HG03457 (cell line): ENCODE results near the gene CAMK4.

Experiments
- ATAC-seq: cut with Tn5 transposase; IDR thresholded peaks from one replicate; pipeline ENCODE4 v1.9.1; 2021; ENCODE audit warnings: moderate number of reproducible peaks; ENCODE audit not compliant: unreplicated experiment

CAMK4 gene

DNA sequence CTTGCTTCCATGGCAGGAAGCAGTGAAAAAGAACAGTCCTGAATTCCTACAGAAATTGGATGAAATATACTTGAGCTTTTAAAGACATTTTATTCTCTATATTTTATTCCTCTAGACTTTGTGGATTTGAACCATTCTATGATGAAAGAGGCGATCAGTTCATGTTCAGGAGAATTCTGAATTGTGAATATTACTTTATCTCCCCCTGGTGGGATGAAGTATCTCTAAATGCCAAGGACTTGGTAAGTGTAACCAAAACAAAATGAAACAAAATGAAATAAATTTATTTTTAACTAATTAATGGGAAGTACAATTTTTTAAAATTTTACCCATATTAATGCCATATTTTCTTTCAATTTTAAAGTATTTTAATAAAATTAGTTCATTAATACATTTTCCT, 254.1 kb downstream of the CAMK4 start:
- ATAC-seq = no peak

DNA sequence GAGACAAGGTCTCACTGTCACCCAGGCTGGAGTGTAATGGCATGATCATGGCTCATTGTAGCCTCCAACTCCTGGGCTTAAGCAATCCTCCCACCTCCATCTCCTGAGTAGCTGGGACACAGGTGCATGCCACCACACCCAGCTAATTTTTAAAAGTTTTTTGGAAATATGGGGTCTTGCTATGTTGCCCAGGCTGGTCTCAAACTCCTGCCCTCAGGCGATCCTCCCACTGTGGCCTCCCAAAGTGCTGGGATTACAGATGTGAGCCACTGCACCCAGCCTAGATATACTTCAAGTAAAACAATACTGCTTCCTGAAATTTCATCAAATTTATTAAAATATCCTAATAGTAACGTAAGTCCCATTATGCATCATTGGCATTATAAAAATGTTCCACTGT, 254.7 kb downstream of the CAMK4 start:
- ATAC-seq = no peak

DNA sequence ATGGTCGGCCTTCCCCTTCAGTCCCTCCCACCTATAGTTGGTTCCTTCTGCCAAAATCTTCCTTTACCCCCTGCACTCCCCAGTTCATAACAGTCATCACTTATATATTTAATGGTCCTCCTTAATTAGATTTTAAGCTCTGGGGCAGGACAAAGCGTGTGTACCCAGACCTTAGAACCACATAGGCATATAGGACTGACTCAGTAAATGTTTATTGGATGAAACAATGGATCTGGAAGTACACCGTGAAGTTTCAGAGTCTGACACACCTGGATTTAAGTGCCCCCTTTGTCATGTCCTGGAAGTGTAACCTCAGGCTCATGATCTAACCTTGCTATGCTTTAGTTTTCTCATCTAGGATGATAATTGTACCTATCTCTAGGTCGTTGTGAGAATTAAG, 256.2 kb downstream of the CAMK4 start:
- no peak for ATAC-seq

- ATAC-seq = no peak
Measured at GRCh38 chr5:111486055-111486454, 261.9 kb downstream of the CAMK4 start.

DNA sequence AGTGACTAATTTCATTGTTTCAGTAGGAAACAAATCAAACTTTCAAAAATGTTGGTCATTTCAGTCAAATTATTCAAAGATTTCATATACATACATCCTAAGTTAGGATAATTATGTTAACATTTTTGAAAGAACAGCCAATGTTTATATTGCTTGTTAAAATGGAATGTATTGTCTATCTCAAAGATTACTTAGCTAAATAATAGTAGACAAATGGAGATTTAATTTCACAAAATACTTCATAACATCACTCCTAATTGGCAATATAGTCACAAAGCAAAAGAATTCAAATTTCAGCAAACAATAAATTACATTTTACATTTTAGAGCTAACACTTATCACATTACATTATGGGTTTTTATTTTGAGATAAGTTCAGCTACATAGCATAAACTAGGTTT, 262.7 kb downstream of the CAMK4 start:
- no peak for ATAC-seq

DNA sequence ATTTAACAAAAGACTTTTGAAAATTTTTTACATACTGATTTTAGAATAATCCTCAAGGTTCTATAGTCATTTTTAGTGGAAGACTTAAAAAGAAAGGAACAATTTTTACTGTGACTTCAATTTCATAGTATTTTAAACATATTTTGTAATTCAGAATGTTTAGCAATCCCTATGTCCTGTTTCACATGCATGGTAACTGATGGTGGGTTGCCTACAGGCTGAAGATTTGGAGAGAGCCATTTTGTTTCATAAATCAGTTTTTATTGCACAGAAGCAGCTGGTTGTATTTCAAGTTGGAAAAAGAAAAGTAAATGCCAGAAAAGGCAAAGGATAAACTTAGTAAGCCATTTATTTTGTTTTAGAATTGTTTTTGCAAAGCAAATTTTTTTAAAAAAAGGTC, 264.2 kb downstream of the CAMK4 start:
- no peak for ATAC-seq

- no peak for ATAC-seq
Measured at GRCh38 chr5:111493031-111493430, 268.8 kb downstream of the CAMK4 start.

DNA sequence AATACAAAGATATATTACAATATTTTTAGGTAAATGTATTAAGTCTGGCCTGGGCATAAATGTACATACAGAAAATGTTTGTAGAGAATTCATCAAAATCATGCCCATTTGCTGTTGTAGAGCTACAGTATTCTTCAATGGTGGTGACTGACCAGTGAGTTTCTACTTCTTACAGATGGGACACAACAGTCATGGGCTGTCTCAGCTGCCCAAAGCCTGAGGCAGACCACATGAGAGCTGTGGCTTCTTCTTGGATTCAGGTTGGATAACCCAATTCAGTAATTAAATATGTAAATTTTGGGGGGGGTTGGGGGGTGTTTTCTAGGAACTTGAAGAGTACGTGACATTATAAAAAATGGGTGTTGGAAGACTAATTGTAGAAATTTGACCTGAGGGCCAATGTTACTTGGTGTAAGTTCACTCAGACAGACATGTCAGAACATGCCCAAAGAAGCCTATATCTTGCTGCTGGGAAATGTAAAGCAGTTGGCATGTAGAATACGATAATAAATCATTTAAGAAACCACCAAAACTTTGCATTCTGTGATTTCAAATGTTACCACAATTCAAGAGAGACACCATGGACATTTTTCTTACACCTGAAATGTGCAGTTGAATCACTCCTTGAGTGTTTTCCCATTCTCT, 270.3 kb downstream of the CAMK4 start:
- no peak for ATAC-seq

DNA sequence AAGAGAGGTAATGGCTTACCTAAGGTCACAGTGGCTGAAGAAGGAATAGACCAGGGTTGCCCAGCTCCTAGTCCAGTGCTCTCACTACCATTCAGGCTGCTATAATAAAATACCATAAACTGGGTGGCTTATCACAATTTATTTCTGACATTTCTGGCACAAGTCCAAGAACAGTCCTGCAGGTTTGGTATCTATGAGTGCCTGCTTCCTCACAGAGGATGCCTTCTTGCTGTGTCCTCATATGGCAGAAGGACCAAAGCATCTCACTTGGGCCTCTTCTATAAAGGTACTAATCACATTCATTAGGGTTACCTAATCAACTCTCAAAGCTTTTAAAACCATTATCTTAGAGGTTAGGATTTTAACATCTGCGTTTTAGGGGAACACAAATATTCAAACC, 271.0 kb downstream of the CAMK4 start:
- ATAC-seq = no peak

- no peak for ATAC-seq
Measured at GRCh38 chr5:111498346-111498745, 274.2 kb downstream of the CAMK4 start.

DNA sequence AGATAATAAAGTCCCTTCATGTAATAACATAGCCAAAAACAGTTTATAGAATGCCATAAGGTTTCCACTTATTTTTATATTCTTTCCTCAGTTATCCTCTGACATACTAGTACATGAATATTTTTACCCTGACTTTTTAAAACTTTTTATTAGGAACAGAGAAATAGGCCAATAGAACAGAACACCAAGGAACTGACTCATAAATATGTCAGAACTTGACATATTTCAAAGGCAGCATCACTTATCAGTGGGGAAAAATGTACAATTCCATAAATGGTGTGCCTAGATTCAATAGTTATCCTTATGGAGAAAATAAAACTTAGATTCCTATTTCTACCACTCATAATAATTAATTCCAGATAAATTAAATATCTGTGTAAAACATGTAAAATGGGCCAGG, 278.8 kb downstream of the CAMK4 start:
- no peak for ATAC-seq

DNA sequence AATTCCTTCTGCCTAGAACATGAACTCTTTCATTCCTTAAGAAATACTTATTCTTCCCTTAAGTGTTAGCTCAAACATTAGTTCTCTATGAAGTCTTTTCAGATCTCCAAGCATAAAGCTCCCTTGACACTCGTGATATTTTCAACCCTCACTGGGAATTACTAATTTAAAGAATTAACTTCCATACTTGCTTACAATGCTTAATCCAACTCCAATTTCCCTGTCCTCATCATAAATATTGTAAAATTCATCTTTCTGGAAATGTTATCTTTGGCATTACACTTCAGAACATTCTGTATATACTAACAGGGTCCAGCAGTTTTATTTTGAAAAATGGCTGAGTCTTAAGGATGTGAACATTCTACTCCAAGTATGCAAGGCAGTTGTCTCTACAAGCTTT, 280.9 kb downstream of the CAMK4 start:
- no peak for ATAC-seq

- no peak for ATAC-seq
Measured at GRCh38 chr5:111507276-111507675, 283.1 kb downstream of the CAMK4 start.

DNA sequence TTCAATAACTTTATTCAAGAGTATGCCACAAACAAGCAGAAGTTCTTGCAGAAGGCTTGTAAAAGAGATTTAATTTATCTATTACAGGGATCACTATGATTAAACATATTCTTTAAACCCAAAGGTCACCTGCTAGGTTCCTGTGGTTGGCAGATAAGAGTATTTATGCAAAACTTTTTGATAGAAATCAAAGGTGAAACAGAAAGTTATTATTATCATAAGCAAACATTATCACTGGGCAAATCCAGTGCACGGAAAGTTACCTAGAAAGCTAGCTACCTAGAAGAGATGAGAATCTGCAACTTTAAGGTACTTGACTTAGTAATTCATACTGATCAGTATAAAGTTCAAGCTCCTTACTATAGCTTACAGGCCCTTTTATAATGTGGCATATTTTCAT, 284.9 kb downstream of the CAMK4 start:
- no peak for ATAC-seq

- no peak for ATAC-seq
Measured at GRCh38 chr5:111511174-111511830, 287.1 kb downstream of the CAMK4 start.

GRCh38 chr5:111511831-111512374, 287.7 kb downstream of the CAMK4 start:
- peak; percentile 2 for ATAC-seq

DNA sequence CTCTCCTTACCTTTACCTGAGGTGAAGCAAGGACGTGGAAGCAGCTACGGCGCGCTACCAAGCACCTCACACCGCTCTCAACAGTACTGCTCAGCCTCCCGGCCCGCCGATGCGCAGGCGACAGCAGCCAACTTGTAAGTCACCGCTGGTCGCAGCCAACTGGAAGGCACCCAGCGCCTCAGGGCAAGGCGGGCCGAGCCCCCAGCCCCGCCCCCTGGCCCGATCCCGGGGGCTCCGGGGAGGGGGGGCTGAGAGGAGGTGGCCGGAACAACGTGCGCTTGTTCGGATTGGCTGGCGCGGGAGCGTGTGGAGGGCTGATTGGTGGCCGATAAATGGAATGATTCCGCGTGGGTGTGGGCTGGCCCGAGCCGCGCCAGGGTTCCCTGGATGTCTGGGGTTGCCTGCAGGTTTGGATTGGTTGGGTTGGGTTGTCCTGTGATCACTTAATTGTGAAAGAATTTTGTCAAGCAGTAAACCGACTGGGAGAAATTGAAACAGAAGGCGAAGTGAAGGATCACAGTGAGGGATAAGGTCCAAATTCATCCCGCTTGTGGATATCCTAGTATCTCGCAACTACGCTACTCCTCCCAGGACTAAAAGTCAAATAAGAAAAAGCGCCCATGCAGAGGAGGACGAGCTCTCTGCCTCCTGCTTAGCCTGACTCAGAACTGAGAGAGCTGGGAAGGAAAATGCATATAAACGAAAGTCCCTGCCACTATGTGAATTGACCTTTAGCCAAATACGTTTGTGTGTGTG, 288.4 kb downstream of the CAMK4 start, which contains the start of gene STARD4:
Gene STARD4 (minus strand): TSS at position 161 of the 756 bp plus-strand sequence. CDS start 5,102 bp downstream, outside the sequence.
- ATAC-seq = peak; percentile 89

- ATAC-seq = no peak
Measured at GRCh38 chr5:111513131-111513520, 288.9 kb downstream of the CAMK4 start.

GRCh38 chr5:111514087-111514486, 289.9 kb downstream of the CAMK4 start:
- no peak for ATAC-seq

GRCh38 chr5:111517853-111518501, 293.8 kb downstream of the CAMK4 start:
- no peak for ATAC-seq

GRCh38 chr5:111518777-111519176, 294.6 kb downstream of the CAMK4 start:
- ATAC-seq = no peak
